GM12878 (cell line): ENCODE data around the gene TSPAN31. TPM values are rescaled to one million over a fixed set of nuclear protein-coding genes. Genes with fewer than 3 reads are reported as not detected.

Source experiments
- ATF7 ChIP-seq: fragments of 450-650 bp; IDR thresholded peaks from 2 replicates; pipeline ENCODE4 v1.6.1; 2016; ENCODE audit warnings: low read depth, mild to moderate bottlenecking
- CEBPB ChIP-seq, 2 experiments: fragments of 150-350 bp in 1 of 2; IDR thresholded peaks; 2 replicates each; pipeline ENCODE4 v1.6.1; 2012 to 2014; ENCODE audit warnings: low read depth in 2 of 2, low read length in 2 of 2, borderline replicate concordance in 1 of 2, inconsistent platforms in 1 of 2
- CHD1 ChIP-seq: IDR thresholded peaks from 2 replicates; pipeline ENCODE4 v1.6.1; 2012; ENCODE audit warnings: low read depth, low read length, improper control_type of control experiment
- CREB1 ChIP-seq: IDR thresholded peaks from 2 replicates; pipeline ENCODE4 v1.6.1; 2012; ENCODE audit warnings: low read depth, mild to moderate bottlenecking, inconsistent platforms
- CREM ChIP-seq: IDR thresholded peaks from 2 replicates; pipeline ENCODE4 v1.6.1; 2014; ENCODE audit warnings: antibody characterized with exemption, low read depth
- FOS ChIP-seq: IDR thresholded peaks from 3 replicates; pipeline ENCODE4 v1.6.1; 2011; ENCODE audit warnings: borderline replicate concordance; ENCODE audit not compliant: insufficient read length; ENCODE audit errors: extremely low read depth
- HDGF ChIP-seq: fragments of 450-650 bp; IDR thresholded peaks from 2 replicates; pipeline ENCODE4 v1.6.1; 2016; ENCODE audit warnings: antibody characterized with exemption
- IKZF1 ChIP-seq: fragments of 450-650 bp; conservative IDR thresholded peaks from 2 replicates; pipeline ENCODE4 v1.6.1; 2017; ENCODE audit warnings: antibody characterized with exemption, mild to moderate bottlenecking
- IRF3 ChIP-seq: fragments of 450-650 bp; IDR thresholded peaks from 2 replicates; pipeline ENCODE4 v1.6.1; 2014; ENCODE audit warnings: mild to moderate bottlenecking
- IRF4 ChIP-seq: IDR thresholded peaks from 2 replicates; pipeline ENCODE4 v1.6.1; 2011; ENCODE audit warnings: low read depth, low read length
- KDM1A ChIP-seq: fragments of 200-600 bp; sonication (generic); IDR thresholded peaks from 2 replicates; pipeline ENCODE4 v1.6.1; 2016; ENCODE audit warnings: borderline replicate concordance
- MEF2A ChIP-seq: IDR thresholded peaks from 2 replicates; pipeline ENCODE4 v1.6.1; 2011; ENCODE audit warnings: low read depth, mild to moderate bottlenecking, low read length, moderate library complexity; ENCODE audit not compliant: insufficient read depth
- NBN ChIP-seq: fragments of 450-650 bp; IDR thresholded peaks from 2 replicates; pipeline ENCODE4 v1.6.1; 2016
- PAX5 ChIP-seq: IDR thresholded peaks from 2 replicates; pipeline ENCODE4 v1.6.1; 2011; ENCODE audit warnings: low read depth, low read length, borderline replicate concordance
- POLR2A ChIP-seq: IDR thresholded peaks from 2 replicates; pipeline ENCODE4 v1.6.1; 2011; ENCODE audit warnings: low read depth, mild to moderate bottlenecking, low read length
- POLR2AphosphoS2 ChIP-seq: IDR thresholded peaks from 2 replicates; pipeline ENCODE4 v1.6.1; 2011; ENCODE audit warnings: low read depth, mild to moderate bottlenecking, low read length, improper control_type of control experiment, moderate library complexity
- RAD21 ChIP-seq: IDR thresholded peaks from 2 replicates; pipeline ENCODE4 v1.6.1; 2011; ENCODE audit warnings: mild to moderate bottlenecking, low read depth, low read length, moderate library complexity; ENCODE audit not compliant: insufficient read depth
- RUNX3 ChIP-seq: IDR thresholded peaks from 2 replicates; pipeline ENCODE4 v1.6.1; 2012; ENCODE audit warnings: low read length, inconsistent platforms
- SMC3 ChIP-seq: IDR thresholded peaks from 2 replicates; pipeline ENCODE4 v1.6.1; 2011; ENCODE audit warnings: low read length, improper control_type of control experiment, borderline replicate concordance
- STAT3 ChIP-seq: IDR thresholded peaks from 2 replicates; pipeline ENCODE4 v1.6.1; 2011; ENCODE audit warnings: low read depth, low read length, improper control_type of control experiment
- TCF3 ChIP-seq: IDR thresholded peaks from 2 replicates; pipeline ENCODE4 v1.6.1; 2012; ENCODE audit warnings: low read depth, mild to moderate bottlenecking, low read length, borderline replicate concordance; ENCODE audit not compliant: insufficient read depth
- WRNIP1 ChIP-seq: IDR thresholded peaks from 2 replicates; pipeline ENCODE4 v1.6.1; 2011; ENCODE audit warnings: low read depth, low read length, improper control_type of control experiment, borderline replicate concordance
- ZNF217 ChIP-seq: fragments of 450-650 bp; IDR thresholded peaks from 2 replicates; pipeline ENCODE4 v1.6.1; 2017; ENCODE audit warnings: antibody characterized with exemption, mild to moderate bottlenecking
- ZNF687 ChIP-seq: fragments of 450-650 bp; IDR thresholded peaks from 2 replicates; pipeline ENCODE4 v1.6.1; 2017; ENCODE audit warnings: mild to moderate bottlenecking, moderate library complexity
- polyA plus RNA-seq, 11 experiments: library from polyadenylated mRNA; depleted of rRNA in 4 of 11; unstranded in 6 of 11; stranded (reverse) in 5 of 11; fragments of >200 nt; fragmentation: Nextera tagmentation in 4 of 11; fragmentation: Illumina TruSeq in 1 of 11; extraction: Ambion mirVana in 4 of 11; extraction: Trizol in 1 of 11; gene quantifications; 1 replicate in 1 of 11; 2 replicates in 10 of 11; pipeline versions ENCODE4 v1.2.1 to v1.2.3, GENCODE V29; 2011 to 2016; ENCODE audit warnings: inconsistent platforms in 2 of 11, missing spikeins in 2 of 11, low read depth in 1 of 11
- total RNA-seq, 4 experiments: library from RNA; depleted of rRNA in 3 of 4; stranded (reverse); fragments of >200 nt in 3 of 4; fragmentation: Illumina TruSeq in 1 of 4; extraction: Trizol in 1 of 4; gene quantifications; 2 replicates each; pipeline versions ENCODE4 v1.2.1 to v1.2.3, GENCODE V29; 2013 to 2021

The TSPAN31 gene
- total and polyA plus RNA-seq, 10 of the 15 experiments (the other 5 are each of a cell fraction or from before 2014, with no cell fraction given) = 11.8 to 32.2 (median 24.7) TPM

GRCh38 chr12:57741844-57742738 is 2.7 kb upstream of the TSPAN31 start (continued):
- TF ChIP-seq ZNF687 (peak; percentile 39; the same call in 1 of the 2 replicates), IRF3 (no peak), KDM1A (no peak), SMC3 (peak; percentile 41; the same call in 1 of the 2 replicates), HDGF (0 out of 2 replicates have a peak, but pooled peaks have one; percentile 62), IRF4 (0 out of 2 replicates have a peak, but pooled peaks have one; percentile 21), IKZF1 (0 out of 2 replicates have a peak, but pooled peaks have one; percentile 14), RUNX3 (peak; percentile 53), POLR2A (peak; percentile 59), CREB1 (peak; percentile 60; the same call in 1 of the 2 replicates), CHD1 (no peak), CEBPB (IDR thresholded peaks at IDR 0.05; ENCODE audit: borderline replicate concordance in 1 of 2, low read depth in 2 of 2, low read length in 2 of 2) (no peak), ATF7 (0 out of 2 replicates have a peak, but pooled peaks have one; percentile 21), CREM (peak; percentile 20; the same call in 1 of the 2 replicates), RAD21 (peak; percentile 54), FOS (no peak), PAX5 (0 out of 2 replicates have a peak, but pooled peaks have one; percentile 4), MEF2A (no peak), TCF3 (no peak), STAT3 (0 out of 2 replicates have a peak, but pooled peaks have one; percentile 32), POLR2AphosphoS2 (0 out of 2 replicates have a peak, but pooled peaks have one; percentile 38), ZNF217 (0 out of 2 replicates have a peak, but pooled peaks have one; percentile 31), NBN (peak; percentile 29; the same call in 1 of the 2 replicates), WRNIP1 (0 out of 2 replicates have a peak, but pooled peaks have one; percentile 40)
